Prostate gland (tissue), 2 donors: ENCODE data around the gene LPCAT3.

Experiments used
- POLR2A ChIP-seq: fragments of 450-650 bp; IDR thresholded peaks from one replicate; pipeline ENCODE4 v1.6.1; 2016; ENCODE audit warnings: antibody characterized with exemption, mild to moderate bottlenecking
- POLR2AphosphoS5 ChIP-seq: sonication (generic); formaldehyde crosslinking; IDR thresholded peaks from one replicate; pipeline ENCODE4 v1.6.1; 2017; ENCODE audit warnings: antibody characterized with exemption
- TF ChIP-seq, protein P1 (sequence below), 4 experiments: fragments of 200-600 bp in 2 of 4; fragments of 450-650 bp in 2 of 4; sonication (generic) in 2 of 4; IDR thresholded peaks; 1 replicate in 3 of 4; 2 replicates in 1 of 4; pipeline ENCODE4 v1.5.1; 2016 to 2019; ENCODE audit warnings: antibody characterized with exemption in 4 of 4, mild to moderate bottlenecking in 2 of 4, moderate library complexity in 2 of 4

DNA sequence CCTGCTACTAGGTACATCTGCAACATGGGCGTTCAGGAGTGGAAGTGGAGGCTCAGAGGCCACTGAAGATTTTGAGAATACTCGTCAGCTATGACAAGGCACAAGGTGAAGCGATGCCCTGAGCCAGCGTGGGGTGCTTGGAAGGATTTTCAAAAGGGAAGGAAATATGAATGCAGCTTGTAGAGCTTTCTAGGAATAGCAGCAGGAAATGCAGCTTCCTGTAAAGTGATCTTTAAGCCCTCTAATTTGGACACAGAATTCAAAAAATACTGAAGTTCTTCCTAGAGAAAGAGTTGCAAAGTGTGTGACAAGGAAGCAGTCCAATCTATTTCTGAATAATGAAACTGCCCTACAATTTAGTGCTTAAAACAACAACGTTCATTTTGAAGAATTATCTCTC lies 29.0 kb upstream of the LPCAT3 start:
- TF ChIP-seq, protein P1, sequence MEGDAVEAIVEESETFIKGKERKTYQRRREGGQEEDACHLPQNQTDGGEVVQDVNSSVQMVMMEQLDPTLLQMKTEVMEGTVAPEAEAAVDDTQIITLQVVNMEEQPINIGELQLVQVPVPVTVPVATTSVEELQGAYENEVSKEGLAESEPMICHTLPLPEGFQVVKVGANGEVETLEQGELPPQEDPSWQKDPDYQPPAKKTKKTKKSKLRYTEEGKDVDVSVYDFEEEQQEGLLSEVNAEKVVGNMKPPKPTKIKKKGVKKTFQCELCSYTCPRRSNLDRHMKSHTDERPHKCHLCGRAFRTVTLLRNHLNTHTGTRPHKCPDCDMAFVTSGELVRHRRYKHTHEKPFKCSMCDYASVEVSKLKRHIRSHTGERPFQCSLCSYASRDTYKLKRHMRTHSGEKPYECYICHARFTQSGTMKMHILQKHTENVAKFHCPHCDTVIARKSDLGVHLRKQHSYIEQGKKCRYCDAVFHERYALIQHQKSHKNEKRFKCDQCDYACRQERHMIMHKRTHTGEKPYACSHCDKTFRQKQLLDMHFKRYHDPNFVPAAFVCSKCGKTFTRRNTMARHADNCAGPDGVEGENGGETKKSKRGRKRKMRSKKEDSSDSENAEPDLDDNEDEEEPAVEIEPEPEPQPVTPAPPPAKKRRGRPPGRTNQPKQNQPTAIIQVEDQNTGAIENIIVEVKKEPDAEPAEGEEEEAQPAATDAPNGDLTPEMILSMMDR (IDR thresholded peaks at IDR 0.05) = no peak
- TF ChIP-seq POLR2AphosphoS5 = no peak
- TF ChIP-seq POLR2A = no peak
